SH-SY5Y (cell line): ENCODE data around the gene DCUN1D2.

Experiments used
- GATA2 ChIP-seq: IDR thresholded peaks from 2 replicates; pipeline ENCODE4 v1.6.1; 2011; ENCODE audit warnings: mild to moderate bottlenecking, low read depth, low read length
- GATA3 ChIP-seq: IDR thresholded peaks from 2 replicates; pipeline ENCODE4 v1.6.1; 2011; ENCODE audit warnings: low read depth, mild to moderate bottlenecking, low read length, moderate library complexity

The DCUN1D2 gene

GRCh38 chr13:113506871-113507388, 16.4 kb upstream of the DCUN1D2 start:
- TF ChIP-seq GATA2 (no peak), GATA3 (no peak)

GRCh38 chr13:113506025-113506685, 15.6 kb upstream of the DCUN1D2 start:
- TF ChIP-seq GATA3 (no peak), GATA2 (no peak)

- TF ChIP-seq GATA2 (no peak), GATA3 (no peak)
Measured at GRCh38 chr13:113502686-113503085, 12.2 kb upstream of the DCUN1D2 start.

GRCh38 chr13:113500530-113501265, 10.2 kb upstream of the DCUN1D2 start:
- no peak for TF ChIP-seq GATA2
- no peak for TF ChIP-seq GATA3

- TF ChIP-seq GATA2, result no peak
- TF ChIP-seq GATA3, result no peak
Measured at GRCh38 chr13:113499936-113500335, 9.4 kb upstream of the DCUN1D2 start.

GRCh38 chr13:113498905-113499304, 8.4 kb upstream of the DCUN1D2 start:
- TF ChIP-seq GATA3 (no peak), GATA2 (no peak)

GRCh38 chr13:113497217-113497616, 6.7 kb upstream of the DCUN1D2 start:
- TF ChIP-seq GATA2 (no peak), GATA3 (no peak)

GRCh38 chr13:113495494-113496210, 5.1 kb upstream of the DCUN1D2 start:
- no peak for TF ChIP-seq GATA3
- no peak for TF ChIP-seq GATA2

- no peak for TF ChIP-seq GATA3
- TF ChIP-seq GATA2, result no peak
Measured at GRCh38 chr13:113493315-113493951, 2.9 kb upstream of the DCUN1D2 start.

GRCh38 chr13:113491982-113492381, 1.5 kb upstream of the DCUN1D2 start:
- TF ChIP-seq GATA2, result no peak
- TF ChIP-seq GATA3, result no peak

GRCh38 chr13:113491418-113491883, 940 bp upstream of the DCUN1D2 start:
- TF ChIP-seq GATA3, result no peak

- TF ChIP-seq GATA2 (no peak), GATA3 (no peak)
Measured at GRCh38 chr13:113489549-113490495, 689 bp downstream of the DCUN1D2 start.

- no peak for TF ChIP-seq GATA3
- TF ChIP-seq GATA2, result no peak
Measured at GRCh38 chr13:113489171-113489548, 1.4 kb downstream of the DCUN1D2 start.

- TF ChIP-seq GATA3 (no peak), GATA2 (no peak)
Measured at GRCh38 chr13:113488283-113488682, 2.2 kb downstream of the DCUN1D2 start.
